Measurements from ENCODE around the gene PRRG4.
"Not testable (repeated sequence)": the region's sequence is repeated elsewhere in the genome, so short reads cannot be mapped to it uniquely, and the experiment has no call there.

PRRG4 gene

GRCh38 chr11:32883421-32883820 lies 53.7 kb downstream of the PRRG4 start:
- DNase-seq (ENCODE audit: insufficient read length, low spot score): no peak
- FAIRE-seq: no peak

GRCh38 chr11:32884023-32884422 lies 54.3 kb downstream of the PRRG4 start:
- no peak for FAIRE-seq
- DNase-seq (ENCODE audit: insufficient read length, low spot score): no peak

- no peak for DNase-seq (ENCODE audit: insufficient read length, low spot score)
- no peak for FAIRE-seq
Measured at GRCh38 chr11:32884770-32885384, 55.1 kb downstream of the PRRG4 start.

DNA sequence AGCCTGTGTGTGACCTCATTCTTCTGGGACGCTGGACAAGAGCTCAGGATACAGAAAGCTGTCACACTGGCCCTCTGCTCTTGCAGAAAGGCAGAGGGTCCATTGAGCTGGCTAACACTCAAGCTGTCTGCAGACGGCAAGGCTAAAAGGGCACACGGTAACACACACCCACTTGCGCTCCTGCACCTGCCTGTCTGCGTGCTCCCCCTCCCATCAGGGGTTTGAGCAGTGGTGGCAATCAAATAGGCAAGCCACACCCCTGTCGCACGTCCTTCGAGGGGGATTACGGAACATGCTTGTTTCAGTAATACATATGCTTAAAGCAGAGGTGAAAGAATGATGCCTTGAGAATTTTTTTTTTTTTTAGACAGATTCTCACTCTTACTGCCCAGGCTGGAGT lies 55.8 kb downstream of the PRRG4 start:
- DNase-seq (ENCODE audit: insufficient read length, low spot score) (no peak), FAIRE-seq (no peak)

GRCh38 chr11:32886180-32886579 lies 56.5 kb downstream of the PRRG4 start:
- FAIRE-seq (no peak), DNase-seq (ENCODE audit: insufficient read length, low spot score) (no peak)

- DNase-seq (ENCODE audit: insufficient read length, low spot score); FAIRE-seq: not testable (repeated sequence)
Measured at GRCh38 chr11:32887707-32888383, 58.1 kb downstream of the PRRG4 start.

DNA sequence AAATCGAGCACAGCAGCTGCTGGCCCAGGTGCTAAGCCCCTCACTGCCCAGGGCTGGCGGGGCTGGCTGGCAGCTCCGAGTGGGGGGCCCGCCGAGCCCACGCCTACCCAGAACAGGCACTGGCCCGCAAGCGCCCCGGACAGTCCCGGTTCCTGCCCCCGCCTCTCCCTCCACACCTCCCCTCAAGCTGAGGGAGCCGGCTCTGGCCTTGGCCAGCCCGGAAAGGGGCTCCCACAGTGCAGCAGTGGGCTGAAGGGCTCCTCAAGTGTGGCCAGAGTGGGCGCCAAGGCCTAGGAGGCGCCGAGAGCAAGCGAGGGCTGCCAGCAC lies 58.6 kb downstream of the PRRG4 start:
- not testable (repeated sequence) for DNase-seq (ENCODE audit: insufficient read length, low spot score); FAIRE-seq

DNA sequence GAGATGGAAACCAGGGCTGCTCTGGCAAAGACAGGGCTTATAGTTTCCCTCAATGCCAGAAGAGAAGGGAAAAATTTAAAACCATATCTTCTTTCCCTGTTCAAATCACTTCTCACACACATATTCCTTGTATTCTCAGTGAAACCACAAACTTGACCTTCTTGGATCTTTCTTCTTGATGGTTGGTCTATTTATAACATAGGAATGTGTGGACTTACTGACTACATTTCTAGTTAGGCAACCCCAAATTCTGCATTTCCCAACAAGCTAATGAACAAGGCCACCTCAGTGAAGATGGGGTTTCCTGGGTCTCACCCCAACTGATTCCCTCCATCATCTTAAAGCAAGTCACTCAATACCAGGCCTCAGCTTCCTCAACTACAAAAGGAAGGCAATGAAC lies 59.1 kb downstream of the PRRG4 start:
- no peak for FAIRE-seq
- no peak for DNase-seq (ENCODE audit: insufficient read length, low spot score)

DNA sequence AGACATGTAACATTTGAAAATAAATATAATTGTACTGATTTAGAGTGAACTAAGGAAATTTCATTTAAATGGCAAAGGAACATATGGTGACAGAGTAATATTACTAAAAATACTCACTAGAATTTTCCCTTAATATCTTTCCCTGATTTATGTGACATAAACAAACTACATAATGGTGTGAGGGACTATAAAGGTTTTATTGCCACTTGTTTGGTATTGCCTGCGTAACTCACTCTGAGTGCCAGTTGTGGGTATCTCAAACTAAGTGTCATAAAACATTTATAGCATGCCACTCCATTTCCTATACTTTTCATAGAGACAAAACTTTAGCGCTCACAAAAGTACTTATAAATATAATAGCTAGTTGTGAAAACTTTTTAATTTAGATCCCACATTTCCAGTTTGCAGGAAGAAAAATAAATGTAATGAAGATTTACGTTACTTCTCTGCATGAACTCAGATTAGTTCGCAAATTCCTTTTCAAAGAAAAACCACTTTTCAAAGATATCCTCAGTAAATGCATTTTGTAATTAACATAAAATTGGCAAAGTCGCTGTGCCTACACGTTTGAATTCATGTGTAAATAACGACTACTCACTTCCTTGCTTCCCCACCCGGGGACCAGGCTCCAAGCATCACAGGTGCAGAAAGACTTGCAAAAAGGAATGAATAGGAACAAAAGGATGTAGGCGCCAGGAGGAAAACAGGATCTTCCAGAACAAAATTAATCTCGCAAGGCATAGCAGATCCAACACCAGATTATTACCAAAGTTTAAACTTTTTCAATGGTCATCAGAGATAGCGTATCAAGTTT lies 61.3 kb downstream of the PRRG4 start:
- no peak for DNase-seq (ENCODE audit: insufficient read length, low spot score)
- FAIRE-seq: no peak

- DNase-seq (ENCODE audit: insufficient read length, low spot score) (no peak), FAIRE-seq (no peak)
Measured at GRCh38 chr11:32891657-32892354, 62.1 kb downstream of the PRRG4 start.

- peak; percentile 75 for DNase-seq (ENCODE audit: insufficient read length, low spot score)
- peak; percentile 77 for FAIRE-seq
Measured at GRCh38 chr11:32892355-32893092, 62.8 kb downstream of the PRRG4 start, which contains the start of gene QSER1. Gene QSER1 (plus strand): TSS chr11:32892811. CDS start chr11:32893126, 315 bp downstream.

GRCh38 chr11:32893093-32893342 lies 63.3 kb downstream of the PRRG4 start:
- FAIRE-seq (no peak), DNase-seq (ENCODE audit: insufficient read length, low spot score) (no peak)

- DNase-seq (ENCODE audit: insufficient read length, low spot score) (peak; percentile 41), FAIRE-seq (no peak)
Measured at GRCh38 chr11:32893343-32894148, 63.8 kb downstream of the PRRG4 start.

- FAIRE-seq: no peak
Measured at GRCh38 chr11:32894149-32894827, 64.6 kb downstream of the PRRG4 start.

DNA sequence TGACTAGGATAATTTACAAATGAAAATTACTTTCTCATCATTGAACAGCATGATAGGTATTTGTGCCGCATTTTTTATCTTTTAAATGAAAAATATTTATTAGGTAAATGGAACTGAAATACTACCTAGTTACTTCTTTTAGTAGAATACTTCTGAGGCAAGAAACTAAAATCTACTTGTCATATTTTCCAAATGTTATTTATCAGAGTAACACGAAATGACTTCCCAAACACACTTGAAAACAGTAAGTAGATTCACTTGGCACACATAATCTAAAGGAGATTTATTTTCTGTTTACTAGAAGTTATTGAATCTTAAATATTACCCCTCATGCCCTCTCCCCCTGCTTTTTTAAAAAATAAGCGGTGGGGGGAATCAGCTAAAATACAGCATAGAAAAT lies 65.2 kb downstream of the PRRG4 start:
- FAIRE-seq (no peak), DNase-seq (ENCODE audit: insufficient read length, low spot score) (no peak)

More at GRCh38 chr11:32894149-32894827, 64.6 kb downstream of the PRRG4 start:
- peak; percentile 87 for DNase-seq (ENCODE audit: insufficient read length, low spot score)

GRCh38 chr11:32895471-32895870 lies 65.7 kb downstream of the PRRG4 start:
- no peak for FAIRE-seq
- no peak for DNase-seq (ENCODE audit: insufficient read length, low spot score)

- no peak for FAIRE-seq
Measured at GRCh38 chr11:32897103-32897502, 67.4 kb downstream of the PRRG4 start.

GRCh38 chr11:32899438-32899837 lies 69.7 kb downstream of the PRRG4 start:
- no peak for FAIRE-seq
- no peak for DNase-seq (ENCODE audit: insufficient read length, low spot score)

More at GRCh38 chr11:32897103-32897502, 67.4 kb downstream of the PRRG4 start:
- no peak for DNase-seq (ENCODE audit: insufficient read length, low spot score)

DNA sequence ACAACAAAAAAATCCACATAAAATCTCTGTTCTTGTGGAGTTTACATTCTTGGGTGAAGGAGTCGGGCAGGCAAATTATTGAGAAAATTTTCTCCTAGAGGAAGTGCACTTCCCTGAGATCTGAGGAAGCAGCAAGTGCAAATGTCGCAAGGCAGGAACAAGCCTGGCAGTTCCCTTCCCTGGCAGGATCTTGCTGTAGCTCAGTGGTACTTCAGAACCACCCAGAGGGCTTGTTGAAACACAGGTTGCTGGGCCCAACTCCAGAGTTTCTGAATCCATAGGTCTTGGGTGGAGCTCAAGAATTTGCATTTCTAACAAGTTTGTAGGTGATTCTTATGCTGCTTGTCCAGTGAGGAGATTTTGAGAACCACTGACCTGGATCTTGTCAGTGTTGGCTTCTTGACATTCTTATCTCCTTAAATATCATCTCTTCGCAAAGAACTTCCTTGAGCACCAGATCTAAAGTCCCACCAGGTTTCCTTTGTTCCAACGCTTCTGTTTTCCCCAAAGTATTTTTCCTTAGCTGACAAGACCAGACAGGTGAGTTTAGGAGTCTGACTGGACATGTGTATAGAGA lies 72.5 kb downstream of the PRRG4 start:
- DNase-seq (ENCODE audit: insufficient read length, low spot score): no peak
- no peak for FAIRE-seq

Measured in HTR-8/SVneo (cell line).